Liver (tissue), 9 donors: Measurements from ENCODE around the gene IL37. TPM values are rescaled to one million over a fixed set of nuclear protein-coding genes. Genes with fewer than 3 reads are reported as not detected.

Experiments
- DNase-seq: peaks from one replicate; pipeline ENCODE4 v3.0.0-alpha.2; 2017; ENCODE audit warnings: low spot score
- H3K27ac ChIP-seq, 2 donors: one replicate each; pipeline ENCODE4 v1.7.0; 2013; ENCODE audit warnings: inconsistent platforms in 2 of 2, low read length in 2 of 2, control low read depth in 1 of 2, low read depth in 1 of 2, mild to moderate bottlenecking in 1 of 2
- H3K27me3 ChIP-seq, 4 donors: one replicate each; pipeline versions ENCODE4 v1.6.1 to v1.7.0; 2013; ENCODE audit warnings: low read length in 3 of 4, inconsistent platforms in 1 of 4, mild to moderate bottlenecking in 1 of 4, moderate library complexity in 1 of 4; ENCODE audit not compliant: control insufficient read depth in 4 of 4, insufficient read depth in 4 of 4
- H3K36me3 ChIP-seq, 4 donors: one replicate each; pipeline versions ENCODE4 v1.6.1 to v1.7.0; 2013; ENCODE audit warnings: low read length in 3 of 4, mild to moderate bottlenecking in 3 of 4, low read depth in 1 of 4, moderate library complexity in 1 of 4; ENCODE audit not compliant: control insufficient read depth in 4 of 4, insufficient read depth in 3 of 4
- H3K4me1 ChIP-seq, 4 donors: one replicate each; pipeline versions ENCODE4 v1.6.1 to v1.7.0; 2013; ENCODE audit warnings: low read length in 3 of 4, mild to moderate bottlenecking in 3 of 4, moderate library complexity in 1 of 4; ENCODE audit not compliant: control insufficient read depth in 4 of 4, insufficient read depth in 4 of 4
- H3K4me3 ChIP-seq, 3 donors: one replicate each; pipeline versions ENCODE4 v1.6.1 to v1.7.0; 2013; ENCODE audit warnings: low read length in 3 of 3, control low read depth in 1 of 3, low read depth in 1 of 3, mild to moderate bottlenecking in 1 of 3
- H3K9ac ChIP-seq, 2 donors: one replicate each; pipeline ENCODE4 v1.7.0; 2013; ENCODE audit warnings: low read length in 2 of 2, mild to moderate bottlenecking in 2 of 2, moderate library complexity in 2 of 2, control low read depth in 1 of 2, low read depth in 1 of 2
- H3K9me3 ChIP-seq, 4 donors: one replicate each; pipeline versions ENCODE4 v1.6.1 to v1.7.0; 2013; ENCODE audit warnings: low read length in 3 of 4; ENCODE audit not compliant: control insufficient read depth in 4 of 4
- ATF3 ChIP-seq: IDR thresholded peaks from 2 replicates; pipeline ENCODE4 v1.6.1; 2016; ENCODE audit warnings: antibody characterized with exemption
- EGR1 ChIP-seq, 2 donors: IDR thresholded peaks; 2 replicates each; pipeline ENCODE4 v1.6.1; 2016 to 2018; ENCODE audit warnings: antibody characterized with exemption in 2 of 2, low read depth in 2 of 2
- FOXA1 ChIP-seq: IDR thresholded peaks from 2 replicates; pipeline ENCODE4 v1.6.1; 2016; ENCODE audit warnings: antibody characterized with exemption
- GABPA ChIP-seq, 2 donors: IDR thresholded peaks in 1 of 2; conservative IDR thresholded peaks in 1 of 2; 2 replicates each; pipeline ENCODE4 v1.6.1; 2016; ENCODE audit warnings: antibody characterized with exemption in 2 of 2, mild to moderate bottlenecking in 1 of 2, moderate library complexity in 1 of 2
- HNF4A ChIP-seq, 2 donors: conservative IDR thresholded peaks; 2 replicates each; pipeline ENCODE4 v1.6.1; 2016; ENCODE audit warnings: antibody characterized with exemption in 2 of 2, mild to moderate bottlenecking in 2 of 2
- HNF4G ChIP-seq: IDR thresholded peaks from 2 replicates; pipeline ENCODE4 v1.6.1; 2016; ENCODE audit warnings: antibody characterized with exemption
- JUND ChIP-seq, 2 donors: IDR thresholded peaks; 2 replicates each; pipeline ENCODE4 v1.6.1; 2016; ENCODE audit warnings: antibody characterized with exemption in 2 of 2
- MAX ChIP-seq: IDR thresholded peaks from 2 replicates; pipeline ENCODE4 v1.6.1; 2016; ENCODE audit warnings: antibody characterized with exemption
- NR2F2 ChIP-seq: IDR thresholded peaks from 2 replicates; pipeline ENCODE4 v1.6.1; 2016; ENCODE audit warnings: antibody characterized with exemption
- REST ChIP-seq: IDR thresholded peaks from 2 replicates; pipeline ENCODE4 v1.6.1; 2016; ENCODE audit warnings: antibody characterized with exemption, mild to moderate bottlenecking
- RXRA ChIP-seq, 2 donors: IDR thresholded peaks; 2 replicates each; pipeline ENCODE4 v1.6.1; 2017 to 2018; ENCODE audit warnings: antibody characterized with exemption in 2 of 2, mild to moderate bottlenecking in 1 of 2
- SP1 ChIP-seq: IDR thresholded peaks from 2 replicates; pipeline ENCODE4 v1.6.1; 2018; ENCODE audit warnings: antibody characterized with exemption, mild to moderate bottlenecking
- TAF1 ChIP-seq: conservative IDR thresholded peaks from 2 replicates; pipeline ENCODE4 v1.6.1; 2016; ENCODE audit warnings: antibody characterized with exemption, mild to moderate bottlenecking
- YY1 ChIP-seq: IDR thresholded peaks from 2 replicates; pipeline ENCODE4 v1.6.1; 2016; ENCODE audit warnings: antibody characterized with exemption, mild to moderate bottlenecking
- ZBTB33 ChIP-seq: IDR thresholded peaks from 2 replicates; pipeline ENCODE4 v1.6.1; 2016; ENCODE audit warnings: antibody characterized with exemption
- WGBS: extraction: QIAGEN DNeasy Blood & Tissue Kit; methylation state at CpG from one replicate; pipeline ENCODE4 v1.1.7; 2013; 5-methylcytosine and 5-hydroxymethylcytosine counted together
- polyA plus RNA-seq, 2 donors: library from polyadenylated mRNA; stranded (reverse) in 1 of 2; unstranded in 1 of 2; fragments of 200-250 nt in 1 of 2; fragments of >200 nt in 1 of 2; fragmentation: Nextera tagmentation in 1 of 2; extraction: Ambion mirVana in 1 of 2; gene quantifications; one replicate each; pipeline versions ENCODE4 v1.2.1 to v1.2.3, GENCODE V29; 2013 to 2015
- total RNA-seq, 2 donors: library from RNA; depleted of rRNA; stranded (reverse); fragments of >200 nt; gene quantifications; one replicate each; pipeline ENCODE4 v1.2.3, GENCODE V29; 2014
- donor health status: healthy.
- donor health status: healthy.
- donor health status: healthy.
- donor health status: healthy.
- donor health status: healthy.

IL37 gene
- total and polyA plus RNA-seq, 4 donors: not detected

GRCh38 chr2:112942654-112943002 is 31.7 kb downstream of the IL37 start (continued):
- no peak for TF ChIP-seq YY1
- no peak for TF ChIP-seq TAF1
- TF ChIP-seq SP1: no peak
- no peak for TF ChIP-seq HNF4G
- no peak for TF ChIP-seq HNF4A (conservative IDR thresholded peaks at IDR 0.05)

- H3K9ac ChIP-seq: no peak overlapping the region
- no peak overlapping the region for H3K27ac ChIP-seq
- TF ChIP-seq REST (no peak), ATF3 (no peak), ZBTB33 (no peak), RXRA (IDR thresholded peaks at IDR 0.05) (no peak), FOXA1 (no peak), HNF4A (conservative IDR thresholded peaks at IDR 0.05) (no peak), GABPA (IDR thresholded peaks at IDR 0.05 in 1 of 2, conservative IDR thresholded peaks at IDR 0.05 in 1 of 2) (no peak), MAX (no peak)
- no peak overlapping the region for H3K4me3 ChIP-seq
- H3K4me1 ChIP-seq: peaks cover 2 to 19% (median 15%) of the 10 kb centered on the region in 4 donors
- no peaks in the 10 kb centered on the region for H3K27me3 ChIP-seq
- 90% methylated on average over 1 of the region's 1 CpG for WGBS
- DNase-seq: no peak
- no peaks in the 10 kb centered on the region for H3K36me3 ChIP-seq
- H3K9me3 ChIP-seq: peaks cover 0 to 14% (median 12%) of the 10 kb centered on the region in 4 donors
These were observed 34.0 kb downstream of the IL37 start for GRCh38 chr2:112944971-112945370.

- peaks cover 0 to 14% (median 12%) of the 10 kb centered on the region in 4 donors for H3K9me3 ChIP-seq
- no peaks in the 10 kb centered on the region for H3K27me3 ChIP-seq
- TF ChIP-seq EGR1 (IDR thresholded peaks at IDR 0.05; ENCODE audit: low read depth in 2 of 2) (no peak), JUND (IDR thresholded peaks at IDR 0.05) (no peak), GABPA (IDR thresholded peaks at IDR 0.05 in 1 of 2, conservative IDR thresholded peaks at IDR 0.05 in 1 of 2) (no peak), NR2F2 (no peak), HNF4A (conservative IDR thresholded peaks at IDR 0.05) (no peak), MAX (no peak), ZBTB33 (no peak)
- DNase-seq: no peak
- H3K4me3 ChIP-seq: no peak overlapping the region
- 90% methylated on average over 2 of the region's 2 CpGs for WGBS
- no peak overlapping the region for H3K9ac ChIP-seq
- no peak overlapping the region for H3K27ac ChIP-seq
- H3K36me3 ChIP-seq: no peaks in the 10 kb centered on the region
- peaks cover 0 to 8% (median 5%) of the 10 kb centered on the region in 4 donors for H3K4me1 ChIP-seq
These were observed 35.1 kb downstream of the IL37 start for GRCh38 chr2:112946086-112946485.
